Stimulated activated CD4-positive, alpha-beta T cell treated with anti-CD3 and anti-CD28 coated beads, Interleukin-1b, Interleukin-23, amount 100 ng/mL, for 48 hours (primary cell): ENCODE data around the gene EIF3B.
"Not testable (repeated sequence)": the region's sequence is repeated elsewhere in the genome, so short reads cannot be mapped to it uniquely, and the experiment has no call there.

Experiments used
- DNase-seq: peaks from one replicate; pipeline ENCODE4 v3.0.0-alpha.2; 2020

EIF3B gene

DNA sequence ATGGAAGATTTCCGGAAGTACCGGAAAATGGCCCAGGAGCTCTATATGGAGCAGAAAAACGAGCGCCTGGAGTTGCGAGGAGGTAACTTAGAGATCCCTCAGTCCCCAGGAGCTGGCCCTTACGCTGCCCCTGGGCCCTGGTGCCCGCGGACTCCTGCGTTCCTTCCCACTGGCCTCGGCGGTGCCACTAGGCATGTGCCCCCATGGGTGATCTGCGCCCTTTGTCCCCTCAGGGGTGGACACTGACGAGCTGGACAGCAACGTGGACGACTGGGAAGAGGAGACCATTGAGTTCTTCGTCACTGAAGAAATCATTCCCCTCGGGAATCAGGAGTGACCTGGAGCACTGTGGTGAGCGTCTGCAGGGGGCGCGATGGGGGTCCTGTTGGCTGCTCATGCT, 24.5 kb downstream of the EIF3B start:
- DNase-seq: no peak

DNA sequence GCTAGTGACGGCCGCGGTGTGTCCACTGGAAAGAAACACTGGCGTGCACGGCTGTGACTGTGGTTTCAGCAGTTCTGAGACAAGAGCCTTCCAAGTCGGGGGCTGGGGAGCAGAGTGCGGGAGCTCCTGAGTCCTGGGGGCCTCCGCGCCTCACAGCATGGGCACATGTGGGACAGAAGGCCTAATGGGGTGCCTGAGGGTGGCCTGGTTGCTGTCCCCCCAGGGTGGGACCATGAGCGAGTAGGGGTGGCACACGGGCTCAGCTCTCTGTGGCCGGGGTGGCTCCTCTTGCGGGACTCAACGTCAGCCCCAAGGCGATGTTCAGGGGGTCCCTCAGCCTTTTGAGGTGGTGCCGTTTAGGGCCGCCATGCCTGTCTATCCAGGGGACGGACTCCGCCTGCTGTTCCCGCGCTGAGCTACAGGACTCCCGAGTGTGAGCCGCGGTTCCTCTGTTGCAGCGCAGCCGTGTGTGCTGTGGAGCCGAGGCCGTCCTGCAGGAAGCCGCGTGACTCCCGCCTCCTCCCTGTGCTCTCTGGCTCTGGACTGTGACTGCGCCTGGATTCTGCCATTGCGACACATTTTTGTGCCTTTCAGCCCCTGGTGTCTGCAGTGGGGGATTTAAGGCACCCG, 25.3 kb downstream of the EIF3B start:
- no peak for DNase-seq

DNA sequence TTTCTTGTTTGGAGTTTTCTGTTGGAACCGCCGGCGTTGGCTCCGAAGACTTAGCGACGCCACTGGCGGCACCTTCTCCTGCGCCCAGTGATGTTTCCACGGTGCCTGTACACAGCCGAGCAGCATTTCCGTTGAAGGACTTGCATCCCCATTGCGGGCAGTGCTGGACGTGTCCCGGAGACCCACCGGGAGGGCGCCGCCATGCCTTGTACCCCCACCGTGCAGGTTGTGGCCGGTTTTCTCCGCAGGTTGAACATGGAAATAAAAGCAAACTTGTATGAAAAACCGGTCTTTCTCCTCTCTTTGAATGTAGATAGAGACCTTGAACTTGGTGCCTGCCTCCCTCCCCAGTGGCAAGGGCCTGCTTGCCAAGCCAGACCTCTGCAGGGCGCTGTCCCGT, 25.8 kb downstream of the EIF3B start:
- DNase-seq: no peak

DNA sequence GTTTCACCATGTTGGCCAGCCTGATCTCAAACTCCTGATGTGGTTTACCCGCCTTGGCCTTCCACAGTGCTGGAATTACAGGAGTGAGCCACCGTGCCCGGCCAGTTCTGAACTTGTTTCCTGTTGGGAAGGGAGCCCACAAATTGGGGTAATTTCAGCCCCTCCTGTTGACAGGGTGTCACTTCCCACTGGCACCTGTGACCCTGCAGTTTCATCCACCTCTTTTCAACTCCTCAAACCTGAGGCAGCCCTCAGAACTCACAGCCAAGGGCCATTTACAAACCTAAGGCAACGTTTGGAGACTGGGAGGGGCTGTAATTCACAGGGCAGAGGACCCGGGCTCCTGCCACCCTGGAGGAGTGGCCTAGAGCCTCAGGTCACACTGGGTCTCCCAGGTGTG, 26.6 kb downstream of the EIF3B start:
- no peak for DNase-seq

DNA sequence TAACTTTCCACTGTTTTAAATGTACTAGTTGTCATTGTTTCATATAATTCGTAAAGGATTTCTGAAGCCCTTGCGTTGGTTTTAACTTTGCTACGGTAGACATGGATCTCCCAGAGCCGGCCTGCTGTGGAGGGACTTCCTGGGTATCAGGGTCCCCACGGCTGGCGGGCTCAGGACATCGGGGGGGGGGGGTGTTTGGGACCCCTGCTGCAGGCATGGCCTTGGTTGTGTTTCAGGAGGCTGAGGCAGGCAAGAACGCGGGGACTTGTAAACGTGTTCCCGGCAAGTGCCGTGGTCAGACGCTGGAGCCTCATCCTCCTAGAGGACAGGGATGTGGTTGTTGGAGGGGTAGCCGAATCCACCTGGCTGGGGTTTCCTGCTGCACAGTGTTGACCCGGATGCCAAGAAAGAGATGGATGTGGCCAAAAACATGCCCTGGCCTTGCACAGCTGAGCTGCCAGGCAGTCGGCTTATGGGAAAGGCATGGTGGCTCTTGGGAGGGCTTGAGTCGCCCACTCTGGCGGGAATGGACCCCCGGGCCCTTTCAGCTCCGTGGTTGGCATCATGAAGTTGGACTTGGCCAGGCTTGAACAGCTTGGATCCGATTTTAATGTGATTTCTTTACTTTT, 27.4 kb downstream of the EIF3B start:
- no peak for DNase-seq

DNA sequence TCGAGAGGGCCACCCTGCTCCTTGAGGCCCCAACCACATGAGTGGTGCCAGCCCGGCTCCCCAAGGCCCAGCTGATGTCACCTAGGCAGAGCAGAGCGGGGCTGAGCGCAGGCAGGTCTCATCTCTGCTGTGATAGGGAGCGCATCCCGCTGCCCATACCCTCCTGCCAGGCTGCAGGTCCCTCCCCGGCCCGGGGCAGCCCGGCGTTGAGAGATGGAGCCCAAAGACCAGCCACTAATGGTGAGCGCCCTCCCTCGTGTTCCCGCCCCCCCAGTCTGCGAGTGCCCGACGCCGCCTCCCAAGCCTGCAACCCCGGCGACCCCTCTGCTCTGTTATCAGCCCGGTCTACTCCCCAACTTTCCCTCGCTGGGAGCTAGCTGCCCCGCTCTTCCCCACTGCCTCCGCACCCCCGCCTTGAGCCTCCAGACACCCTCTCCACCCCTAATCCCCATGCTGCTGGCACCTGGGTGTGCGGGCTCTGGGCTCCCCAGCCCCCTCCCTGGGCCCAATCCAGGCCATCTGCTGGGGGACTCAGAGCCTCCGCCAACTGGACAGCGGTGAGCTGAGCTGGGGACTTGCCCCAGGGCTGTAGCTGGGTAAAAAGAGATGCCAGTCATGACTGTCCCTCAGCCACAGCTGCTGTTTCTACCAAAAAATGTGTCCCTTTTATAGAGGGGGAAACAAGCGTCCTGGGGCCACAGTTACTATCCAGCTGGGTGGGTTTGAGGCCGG, 29.1 kb downstream of the EIF3B start:
- DNase-seq: no peak

DNA sequence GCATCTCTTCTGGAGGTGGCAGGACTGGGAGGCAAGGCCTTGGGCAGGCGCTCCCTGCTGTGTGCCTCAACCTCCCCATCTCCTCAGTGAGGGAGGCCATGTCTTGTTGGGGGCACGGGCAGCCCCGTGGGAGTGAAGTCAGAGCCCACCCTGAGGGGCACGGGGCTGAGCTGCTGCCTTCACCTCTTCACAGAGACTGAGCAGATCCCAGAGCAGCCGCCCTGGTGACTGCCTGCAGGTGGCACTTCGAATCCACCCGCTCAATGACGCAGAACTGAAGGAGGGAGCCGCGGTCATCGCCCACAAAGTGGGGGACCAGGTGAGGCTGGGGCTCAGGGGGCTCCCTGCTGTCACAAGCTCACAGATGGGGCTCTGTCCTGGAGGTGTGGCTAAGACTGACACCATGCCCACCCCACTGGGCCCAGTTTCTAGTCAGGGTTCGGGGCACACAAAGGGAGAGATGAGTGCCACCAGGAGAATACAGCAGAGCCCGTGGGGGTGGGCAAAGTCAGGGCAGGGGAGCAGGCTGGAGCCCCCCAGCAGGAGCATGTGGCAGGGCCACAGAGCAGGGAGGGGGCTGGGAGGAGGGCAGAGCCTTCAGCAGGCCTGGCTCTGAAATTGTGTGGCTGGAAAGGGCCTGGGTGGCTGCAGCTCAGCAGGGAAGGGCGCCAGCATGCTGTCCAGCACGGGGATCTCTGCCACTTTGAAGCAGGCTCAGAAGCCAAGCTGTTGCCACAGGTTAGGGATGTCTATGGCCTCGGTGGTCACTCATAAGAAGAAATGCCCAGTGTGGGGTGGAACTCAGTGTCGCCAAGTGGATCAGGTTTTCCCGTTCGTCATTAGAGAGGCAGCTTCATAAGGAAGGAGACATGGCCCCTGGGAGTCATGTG, 30.0 kb downstream of the EIF3B start:
- DNase-seq: no peak

DNA sequence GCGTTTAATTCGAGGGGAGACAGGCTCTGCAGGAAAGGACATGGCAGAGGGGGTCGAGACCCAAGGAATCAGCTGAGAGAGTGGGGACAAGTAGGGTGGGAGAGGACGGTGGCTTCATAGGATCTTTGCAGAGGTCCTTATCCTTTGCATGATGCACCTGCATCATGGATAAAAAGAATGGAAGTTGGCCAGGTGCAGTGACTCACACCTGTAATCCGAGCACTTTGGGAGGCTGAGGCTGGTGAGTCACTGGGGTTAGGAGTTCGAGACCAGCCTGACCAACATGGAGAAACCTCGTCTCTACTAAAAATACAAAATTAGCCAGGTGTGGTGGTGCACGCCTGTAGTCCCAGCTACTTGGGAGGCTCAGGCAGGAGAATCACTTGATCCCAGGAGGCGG, 31.5 kb downstream of the EIF3B start:
- DNase-seq: not testable (repeated sequence)

DNA sequence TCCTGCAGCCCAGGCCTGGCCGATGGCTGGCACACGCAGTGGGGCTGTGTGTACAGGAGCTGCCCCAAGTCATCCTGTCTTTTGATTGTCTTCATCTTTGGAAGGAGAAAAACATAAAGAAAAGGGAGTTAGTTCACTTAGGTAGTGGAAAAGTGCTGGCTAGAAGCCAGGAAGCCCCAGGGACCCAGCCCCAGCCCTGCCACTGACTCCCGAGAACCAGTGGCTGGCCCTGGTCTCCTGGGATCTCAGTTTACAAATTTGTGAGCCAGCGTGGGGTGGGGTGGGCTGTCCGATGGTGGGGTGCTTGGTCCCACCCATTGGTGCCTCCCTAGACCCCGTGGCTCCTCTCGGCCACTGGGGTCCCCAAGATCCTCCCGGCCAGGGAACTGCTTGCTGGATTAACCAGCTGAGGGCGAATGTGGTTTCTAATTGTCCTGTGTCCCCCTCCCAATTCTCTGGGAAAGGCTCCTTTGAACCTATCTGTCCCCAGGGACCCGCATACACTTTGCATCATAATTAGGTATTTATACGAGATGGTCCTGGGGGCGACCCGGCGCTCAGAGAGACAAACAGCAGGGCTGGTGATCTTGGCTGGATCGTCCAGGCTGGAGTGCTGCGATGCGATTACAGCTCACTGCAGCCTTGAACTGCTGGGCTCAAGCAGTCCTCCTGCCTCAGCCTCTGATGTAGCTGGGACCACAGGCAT, 32.5 kb downstream of the EIF3B start:
- DNase-seq: no peak

DNA sequence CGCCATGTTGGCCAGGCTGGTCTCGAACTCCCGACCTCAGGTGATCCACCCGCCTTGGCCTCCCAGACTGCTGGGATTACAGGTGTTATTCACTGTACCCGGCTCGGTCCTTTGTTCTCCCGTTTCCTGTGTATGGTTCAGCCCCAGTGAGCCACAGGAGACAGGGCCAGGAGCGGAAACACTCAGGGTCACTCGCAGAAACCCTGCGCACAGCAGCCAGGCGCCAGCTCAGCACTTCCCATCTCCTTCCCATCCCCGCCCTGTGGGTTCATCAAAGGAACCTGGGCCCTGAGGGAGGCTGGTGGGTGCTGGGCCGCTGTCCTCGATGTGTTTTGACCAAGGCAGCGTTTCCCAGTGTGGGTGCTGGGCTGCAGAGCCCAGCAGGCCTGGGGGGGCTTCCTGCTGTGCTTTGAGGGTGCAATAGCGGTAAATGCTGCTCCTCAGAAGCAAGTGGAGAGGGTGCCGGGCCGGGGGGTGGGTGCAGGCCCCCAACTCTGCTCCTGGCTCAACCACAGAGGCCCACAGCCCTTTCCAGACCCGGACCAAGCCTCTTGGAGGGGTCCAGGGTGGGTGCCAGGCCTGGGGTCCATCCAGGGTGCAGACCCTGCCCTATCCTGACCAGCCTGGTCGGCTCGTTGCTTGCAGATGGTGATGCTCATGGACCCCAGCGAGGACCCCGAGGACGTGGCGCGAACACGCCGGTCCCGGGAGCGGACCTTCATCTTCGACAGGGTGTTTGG, 33.4 kb downstream of the EIF3B start:
- DNase-seq: no peak

DNA sequence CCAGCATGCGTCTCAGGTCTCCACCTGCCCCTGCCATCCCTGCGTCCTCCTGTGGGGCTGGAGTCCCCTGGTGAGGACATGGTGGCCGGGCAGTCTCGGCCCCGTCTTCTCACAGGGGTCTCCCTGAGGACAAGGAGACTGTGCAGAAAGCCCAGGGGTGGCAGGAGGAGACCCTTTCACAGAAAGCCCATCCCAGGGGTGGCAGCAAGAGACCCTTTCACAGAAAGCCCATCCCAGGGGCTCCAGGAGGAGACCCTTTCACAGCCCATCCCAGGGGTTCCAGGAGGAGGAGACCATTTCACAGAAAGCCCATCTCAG, 34.0 kb downstream of the EIF3B start:
- no peak for DNase-seq

DNA sequence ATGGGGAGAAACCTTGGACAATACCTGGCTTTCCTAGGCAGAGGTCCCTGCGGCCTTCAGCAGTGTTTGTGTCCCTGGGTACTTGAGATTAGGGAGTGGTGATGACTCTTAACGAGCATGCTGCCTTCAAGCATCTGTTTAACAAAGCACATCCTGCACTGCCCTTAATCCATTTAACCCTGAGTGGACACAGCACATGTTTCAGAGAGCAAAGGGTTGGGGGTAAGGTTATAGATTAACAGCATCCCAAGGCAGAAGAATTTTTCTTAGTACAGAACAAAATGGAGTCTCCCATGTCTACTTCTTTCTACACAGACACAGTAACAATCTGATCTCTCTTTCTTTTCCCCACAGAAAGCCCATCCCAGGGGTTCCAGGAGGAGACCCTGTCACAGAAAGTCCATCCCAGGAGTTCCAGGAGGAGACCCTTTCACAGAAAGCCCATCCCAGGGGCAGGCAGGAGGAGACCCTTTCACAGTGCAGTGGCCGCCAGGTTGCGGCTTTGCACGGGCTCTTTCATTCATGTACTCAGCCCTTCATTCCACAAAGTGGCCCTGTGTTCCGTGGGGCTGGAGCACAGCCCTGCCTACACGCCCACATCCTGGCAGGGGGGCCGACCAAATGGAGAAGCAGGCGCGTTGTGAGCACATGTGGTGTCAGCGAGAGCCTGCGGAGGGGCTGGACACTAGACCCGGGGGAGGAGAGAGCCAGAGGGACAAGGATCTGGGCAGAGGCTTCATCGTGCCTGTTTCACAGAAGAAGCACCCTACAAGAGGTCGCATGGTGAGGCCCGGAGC, 35.6 kb downstream of the EIF3B start:
- not testable (repeated sequence) for DNase-seq

DNA sequence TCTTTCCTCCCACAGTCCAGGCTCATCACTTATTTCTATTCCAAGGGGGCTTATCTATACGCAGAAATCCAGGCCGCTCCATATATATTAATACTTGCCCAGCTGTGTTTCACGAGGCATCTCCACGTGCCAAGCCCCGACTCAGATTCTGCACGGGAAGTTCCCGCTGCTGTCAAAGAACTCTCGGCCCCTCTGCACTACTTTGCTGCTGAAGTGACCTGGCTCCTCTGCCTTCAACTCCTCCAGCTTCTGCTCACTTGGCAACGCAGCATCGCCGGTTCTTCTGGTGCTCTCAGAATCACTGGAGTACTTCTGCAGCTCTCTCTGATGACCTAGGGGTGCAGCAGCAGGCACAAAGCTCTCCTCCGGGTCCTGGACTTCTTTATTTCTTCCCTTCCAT, 39.1 kb downstream of the EIF3B start:
- DNase-seq: no peak

DNA sequence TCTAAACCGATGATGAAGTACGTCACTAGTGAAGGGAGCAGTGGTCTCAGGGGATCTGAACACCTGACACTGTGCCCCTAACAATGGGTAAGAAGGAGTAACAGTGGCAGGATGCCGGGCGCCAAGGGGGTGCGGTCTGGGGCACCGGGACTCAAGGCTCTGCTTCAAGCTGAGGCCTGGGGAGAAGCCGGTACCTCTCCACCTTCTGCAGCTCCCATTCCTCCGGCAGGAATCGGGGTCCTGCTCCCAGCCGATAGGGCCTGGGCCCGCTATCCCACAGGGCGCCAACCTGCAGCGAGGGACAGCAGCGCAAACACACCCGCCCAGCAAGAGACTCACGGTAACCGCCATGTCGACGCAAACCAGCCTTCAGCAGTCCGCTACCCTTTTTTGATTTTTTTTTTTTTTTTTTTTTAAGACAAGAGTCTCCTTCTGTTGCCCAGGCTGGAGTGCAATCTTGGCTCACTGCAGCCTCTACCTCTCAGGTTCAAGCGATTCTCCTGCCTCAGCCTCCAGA, 40.0 kb downstream of the EIF3B start:
- no peak for DNase-seq

DNA sequence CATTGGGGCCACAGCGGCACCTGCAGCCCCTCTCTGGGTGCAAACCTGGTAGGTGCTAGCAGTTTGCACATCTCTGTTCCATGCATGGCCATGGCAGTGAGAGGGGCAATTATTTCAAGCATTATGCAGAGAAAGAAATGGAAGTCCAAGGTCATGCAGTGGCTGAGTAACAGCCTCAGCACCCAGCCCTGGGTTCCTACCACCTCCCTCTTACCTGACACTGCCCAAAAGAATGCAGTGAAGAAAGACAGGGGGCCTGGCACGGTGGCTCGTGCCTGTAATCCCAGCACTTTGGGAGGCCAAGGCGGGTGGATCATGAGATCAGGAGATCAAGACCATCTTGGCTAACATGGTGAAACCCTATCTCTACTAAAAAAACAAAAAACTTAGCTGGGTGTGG, 43.9 kb downstream of the EIF3B start:
- no peak for DNase-seq

DNA sequence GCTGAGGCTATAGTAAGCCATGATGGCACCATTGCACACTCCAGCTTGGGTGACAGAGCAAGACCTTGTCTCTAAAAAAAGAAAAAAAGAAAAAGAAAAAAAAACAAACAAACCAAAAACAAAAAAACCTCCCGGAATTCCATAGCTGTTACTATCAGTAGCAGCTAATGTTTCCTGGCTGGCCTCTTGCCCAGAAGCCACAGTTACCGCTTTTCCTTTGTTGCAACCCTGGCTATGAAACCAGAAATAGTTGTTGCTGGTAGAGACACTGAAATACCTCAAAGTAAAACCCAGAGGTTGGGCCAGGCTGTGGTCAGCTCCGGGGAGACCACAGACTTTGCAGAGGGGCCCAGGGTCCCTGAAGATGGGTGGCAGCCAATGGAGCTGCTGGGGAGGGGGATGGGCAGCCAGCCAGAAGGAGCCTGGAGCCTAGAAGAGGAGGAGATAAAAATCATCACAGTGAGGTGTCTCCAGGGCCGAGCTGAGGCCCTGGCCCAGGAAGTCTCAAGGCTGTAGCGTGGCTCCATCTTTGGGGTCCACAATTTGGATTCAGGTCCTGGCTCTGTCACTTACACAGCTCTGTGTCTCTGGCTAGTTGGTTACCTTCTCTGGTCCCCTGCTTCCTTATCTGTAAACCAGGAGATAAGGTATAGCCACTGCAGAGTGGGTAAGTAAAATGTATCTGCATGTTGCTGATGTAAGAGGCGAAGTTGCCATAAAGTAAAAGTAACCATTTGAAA, 45.4 kb downstream of the EIF3B start:
- no peak for DNase-seq

DNA sequence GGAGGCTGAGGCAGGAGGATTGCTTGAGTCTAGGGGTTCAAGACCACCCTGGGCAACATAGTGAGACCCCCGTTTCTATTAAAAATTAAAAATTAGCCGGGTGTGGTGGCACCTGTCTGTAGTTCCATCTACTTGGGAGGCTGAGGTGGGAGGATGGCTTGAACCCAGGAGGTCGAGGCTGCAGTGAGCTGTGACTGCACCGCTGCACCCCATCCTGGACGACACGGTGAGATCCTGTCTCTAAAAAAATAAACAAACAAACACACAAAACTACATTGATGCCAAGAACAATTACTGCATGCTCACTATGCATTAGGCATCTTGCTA, 48.0 kb downstream of the EIF3B start:
- DNase-seq: no peak

DNA sequence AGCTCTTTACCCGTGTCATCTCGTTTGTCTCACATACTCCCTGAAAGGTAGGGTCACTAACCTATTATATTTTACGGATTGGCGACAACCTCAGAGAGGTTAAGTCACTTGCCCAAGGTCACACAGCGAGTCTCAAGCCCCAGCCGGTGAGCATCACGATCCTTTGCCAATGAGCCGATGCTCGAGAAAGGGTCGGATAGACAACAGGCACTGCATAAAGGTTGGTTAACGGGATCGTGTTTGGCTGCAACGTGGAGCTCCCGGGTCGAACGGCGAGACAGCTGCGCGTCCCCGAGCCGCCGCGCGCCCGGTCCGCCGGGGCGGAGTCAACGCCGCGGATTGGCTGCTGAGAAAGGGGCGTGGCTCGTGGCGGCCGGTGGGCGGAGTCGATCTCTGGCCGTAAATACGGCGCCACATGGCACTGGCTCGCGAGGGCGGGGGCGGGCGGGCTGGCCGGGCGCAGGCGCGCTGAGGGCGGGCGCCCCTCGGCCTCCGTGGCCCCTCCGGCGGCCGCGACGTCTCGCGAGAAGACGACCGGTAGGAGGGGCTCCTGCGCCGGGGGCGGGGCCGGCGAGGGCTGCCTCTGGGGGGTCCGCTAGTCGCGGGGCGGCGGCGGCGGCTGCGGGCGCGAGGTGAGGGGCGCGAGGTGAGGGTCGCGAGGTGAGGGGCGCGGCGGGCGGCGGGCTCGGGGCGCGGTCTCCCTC, 48.5 kb downstream of the EIF3B start, which contains the start of gene CHST12:
TSS of gene CHST12 (plus strand) at position 598 of the 704 bp plus-strand sequence. CDS start 29,029 bp downstream, outside the sequence.
- peak; percentile 93 for DNase-seq
